WTC11 (cell line): Measurements from ENCODE around the gene TAX1BP3. TPM values are rescaled to one million over a fixed set of nuclear protein-coding genes. Genes with fewer than 3 reads are reported as not detected.

Experiments
- ATAC-seq: fragments of 200-7000 bp; cut with Tn5 transposase; 2 replicates; pipeline ENCODE4 v1.10.0; 2021; ENCODE audit warnings: mild to moderate bottlenecking, moderate library complexity
- CTCF ChIA-PET: fragments of 300-600 bp; sonication (Branson Sonifier 250); formaldehyde crosslinking; loops from one replicate; lab custom pipeline; 2021; ENCODE audit warnings: antibody characterized with exemption; lab: Charles Lee
- POLR2A ChIA-PET: fragments of 350-600 bp; sonication (Branson Sonifier 250); formaldehyde crosslinking; loops from one replicate; lab custom pipeline; 2021; ENCODE audit warnings: antibody characterized with exemption; lab: Charles Lee
- DNase-seq: peaks from one replicate; pipeline ENCODE4 v3.0.0; 2021; ENCODE audit warnings: low spot score
- H3K27ac Mint-ChIP-seq: 2 replicates; pipeline ENCODE4 v1.8.0; 2021; ENCODE audit warnings: mixed read lengths
- H3K27me3 Mint-ChIP-seq: 2 replicates; pipeline ENCODE4 v1.8.0; 2021; ENCODE audit warnings: low read depth, mild to moderate bottlenecking, moderate library complexity, mixed read lengths
- H3K36me3 Mint-ChIP-seq: 2 replicates; pipeline ENCODE4 v1.8.0; 2021; ENCODE audit warnings: mixed read lengths
- H3K4me1 Mint-ChIP-seq: 2 replicates; pipeline ENCODE4 v1.8.0; 2022; ENCODE audit warnings: mixed read lengths
- H3K4me3 Mint-ChIP-seq: 2 replicates; pipeline ENCODE4 v1.8.0; 2021; ENCODE audit warnings: mild to moderate bottlenecking, moderate library complexity, mixed read lengths
- H3K9me3 Mint-ChIP-seq: 2 replicates; pipeline ENCODE4 v1.8.0; 2021; ENCODE audit warnings: mixed read lengths
- FOXJ3 ChIP-seq: sonication (generic); formaldehyde crosslinking; IDR thresholded peaks from 2 replicates; pipeline ENCODE4 v1.9.0; 2021; ENCODE audit warnings: missing genetic modification reagents, mild to moderate bottlenecking, borderline replicate concordance
- NR2C2 ChIP-seq: sonication (generic); formaldehyde crosslinking; IDR thresholded peaks from 2 replicates; pipeline ENCODE4 v1.8.0; 2022; ENCODE audit warnings: mild to moderate bottlenecking, missing genetic modification reagents
- RORB ChIP-seq: fragments of 250-450 bp; sonication (Bioruptor Pico); IDR thresholded peaks from 2 replicates; pipeline ENCODE4 v1.9.0; 2021; ENCODE audit warnings: mild to moderate bottlenecking
- SMAD3 ChIP-seq: sonication (generic); formaldehyde crosslinking; IDR thresholded peaks from 2 replicates; pipeline ENCODE4 v1.8.0; 2022; ENCODE audit warnings: missing genetic modification reagents, mild to moderate bottlenecking, borderline replicate concordance
- SP1 ChIP-seq: sonication (generic); formaldehyde crosslinking; conservative IDR thresholded peaks from 2 replicates; pipeline ENCODE4 v1.8.1; 2022; ENCODE audit warnings: missing genetic modification reagents
- ZNF232 ChIP-seq: sonication (generic); formaldehyde crosslinking; IDR thresholded peaks from 2 replicates; pipeline ENCODE4 v1.8.0; 2022; ENCODE audit warnings: mild to moderate bottlenecking, missing genetic modification reagents
- ZNF423 ChIP-seq: fragments of 250-450 bp; sonication (Bioruptor Pico); IDR thresholded peaks from 2 replicates; pipeline ENCODE4 v2.1.2; 2022; ENCODE audit warnings: mild to moderate bottlenecking, moderate library complexity
- total RNA-seq: library from RNA; stranded (reverse); gene quantifications from 3 replicates; pipeline ENCODE4 v1.2.3, GENCODE V29; 2021
- TF ChIP-seq, protein P1 (sequence below): fragments of 250-450 bp; sonication (Bioruptor Pico); IDR thresholded peaks from 2 replicates; pipeline ENCODE4 v1.9.0; 2021; ENCODE audit warnings: mild to moderate bottlenecking
- TF ChIP-seq, protein P2 (sequence below): sonication (generic); formaldehyde crosslinking; IDR thresholded peaks from 2 replicates; pipeline ENCODE4 v1.8.0; 2023; ENCODE audit warnings: missing genetic modification reagents
- TF ChIP-seq, protein P3 (sequence below): sonication (generic); formaldehyde crosslinking; conservative IDR thresholded peaks from 2 replicates; pipeline ENCODE4 v1.8.1; 2023; ENCODE audit warnings: mild to moderate bottlenecking, low read depth, missing genetic modification reagents, moderate library complexity
- TF ChIP-seq, protein P4 (sequence below): sonication (generic); formaldehyde crosslinking; IDR thresholded peaks from 2 replicates; pipeline ENCODE4 v1.8.1; 2023; ENCODE audit warnings: mild to moderate bottlenecking, moderate library complexity, missing genetic modification reagents
- TF ChIP-seq, protein P5 (sequence below): sonication (generic); formaldehyde crosslinking; IDR thresholded peaks from 2 replicates; pipeline ENCODE4 v1.8.0; 2022; ENCODE audit warnings: missing genetic modification reagents
- TF ChIP-seq, protein P6 (sequence below): sonication (generic); formaldehyde crosslinking; IDR thresholded peaks from 2 replicates; pipeline ENCODE4 v1.8.0; 2022; ENCODE audit warnings: mild to moderate bottlenecking, missing genetic modification reagents

The TAX1BP3 gene
- total RNA-seq, 1 experiment from 2014 or later: 76.2 TPM

DNA sequence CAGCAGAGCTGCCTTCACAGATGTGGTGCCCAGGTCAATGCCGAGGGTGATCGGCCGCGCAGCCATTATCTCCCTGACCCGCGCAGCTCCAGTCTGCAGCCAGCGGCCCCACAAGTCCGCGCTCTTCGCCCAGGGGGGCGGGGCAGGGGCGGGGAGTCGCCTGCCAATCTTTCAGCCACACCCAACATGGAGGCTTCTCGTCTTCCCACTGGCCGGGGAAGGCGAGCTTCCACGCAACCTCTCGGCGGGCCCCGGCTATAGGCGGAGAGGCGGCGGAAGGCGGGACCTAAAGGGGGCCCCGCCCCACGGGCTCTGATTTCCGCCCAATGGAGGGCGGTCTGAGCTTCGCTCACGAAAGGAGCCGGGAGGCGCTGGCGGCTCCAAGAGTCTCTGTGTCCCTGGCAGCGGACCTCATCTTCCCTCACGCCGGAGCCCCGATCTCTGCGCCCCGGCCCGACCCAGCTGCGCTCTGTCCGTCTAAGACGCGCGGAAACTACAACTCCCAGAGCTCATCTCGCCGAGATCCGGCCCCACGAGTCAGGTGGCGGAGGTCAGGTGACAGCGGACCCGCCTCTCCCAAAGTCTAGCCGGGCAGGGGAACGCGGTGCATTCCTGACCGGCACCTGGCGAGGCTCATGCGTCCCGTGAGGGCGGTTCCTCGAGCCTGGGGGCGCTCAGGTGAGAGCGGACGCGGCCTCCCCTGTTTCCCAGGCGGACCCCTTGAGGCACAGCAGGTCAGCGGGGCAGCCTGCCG is 32.0 kb downstream of the TAX1BP3 start, which contains the start of the genes CTNS and SHPK (continued):
- TF ChIP-seq, protein P1, sequence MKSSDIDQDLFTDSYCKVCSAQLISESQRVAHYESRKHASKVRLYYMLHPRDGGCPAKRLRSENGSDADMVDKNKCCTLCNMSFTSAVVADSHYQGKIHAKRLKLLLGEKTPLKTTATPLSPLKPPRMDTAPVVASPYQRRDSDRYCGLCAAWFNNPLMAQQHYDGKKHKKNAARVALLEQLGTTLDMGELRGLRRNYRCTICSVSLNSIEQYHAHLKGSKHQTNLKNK: no peak
- TF ChIP-seq, protein P2, sequence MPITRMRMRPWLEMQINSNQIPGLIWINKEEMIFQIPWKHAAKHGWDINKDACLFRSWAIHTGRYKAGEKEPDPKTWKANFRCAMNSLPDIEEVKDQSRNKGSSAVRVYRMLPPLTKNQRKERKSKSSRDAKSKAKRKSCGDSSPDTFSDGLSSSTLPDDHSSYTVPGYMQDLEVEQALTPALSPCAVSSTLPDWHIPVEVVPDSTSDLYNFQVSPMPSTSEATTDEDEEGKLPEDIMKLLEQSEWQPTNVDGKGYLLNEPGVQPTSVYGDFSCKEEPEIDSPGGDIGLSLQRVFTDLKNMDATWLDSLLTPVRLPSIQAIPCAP (CRISPR knock-in tag): no peak
- no peak for TF ChIP-seq RORB (CRISPR knock-in tag)
- TF ChIP-seq, protein P3, sequence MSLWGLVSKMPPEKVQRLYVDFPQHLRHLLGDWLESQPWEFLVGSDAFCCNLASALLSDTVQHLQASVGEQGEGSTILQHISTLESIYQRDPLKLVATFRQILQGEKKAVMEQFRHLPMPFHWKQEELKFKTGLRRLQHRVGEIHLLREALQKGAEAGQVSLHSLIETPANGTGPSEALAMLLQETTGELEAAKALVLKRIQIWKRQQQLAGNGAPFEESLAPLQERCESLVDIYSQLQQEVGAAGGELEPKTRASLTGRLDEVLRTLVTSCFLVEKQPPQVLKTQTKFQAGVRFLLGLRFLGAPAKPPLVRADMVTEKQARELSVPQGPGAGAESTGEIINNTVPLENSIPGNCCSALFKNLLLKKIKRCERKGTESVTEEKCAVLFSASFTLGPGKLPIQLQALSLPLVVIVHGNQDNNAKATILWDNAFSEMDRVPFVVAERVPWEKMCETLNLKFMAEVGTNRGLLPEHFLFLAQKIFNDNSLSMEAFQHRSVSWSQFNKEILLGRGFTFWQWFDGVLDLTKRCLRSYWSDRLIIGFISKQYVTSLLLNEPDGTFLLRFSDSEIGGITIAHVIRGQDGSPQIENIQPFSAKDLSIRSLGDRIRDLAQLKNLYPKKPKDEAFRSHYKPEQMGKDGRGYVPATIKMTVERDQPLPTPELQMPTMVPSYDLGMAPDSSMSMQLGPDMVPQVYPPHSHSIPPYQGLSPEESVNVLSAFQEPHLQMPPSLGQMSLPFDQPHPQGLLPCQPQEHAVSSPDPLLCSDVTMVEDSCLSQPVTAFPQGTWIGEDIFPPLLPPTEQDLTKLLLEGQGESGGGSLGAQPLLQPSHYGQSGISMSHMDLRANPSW (CRISPR knock-in tag): no peak
- TF ChIP-seq SP1 (CRISPR knock-in tag): peak; percentile 68
- TF ChIP-seq, protein P4, sequence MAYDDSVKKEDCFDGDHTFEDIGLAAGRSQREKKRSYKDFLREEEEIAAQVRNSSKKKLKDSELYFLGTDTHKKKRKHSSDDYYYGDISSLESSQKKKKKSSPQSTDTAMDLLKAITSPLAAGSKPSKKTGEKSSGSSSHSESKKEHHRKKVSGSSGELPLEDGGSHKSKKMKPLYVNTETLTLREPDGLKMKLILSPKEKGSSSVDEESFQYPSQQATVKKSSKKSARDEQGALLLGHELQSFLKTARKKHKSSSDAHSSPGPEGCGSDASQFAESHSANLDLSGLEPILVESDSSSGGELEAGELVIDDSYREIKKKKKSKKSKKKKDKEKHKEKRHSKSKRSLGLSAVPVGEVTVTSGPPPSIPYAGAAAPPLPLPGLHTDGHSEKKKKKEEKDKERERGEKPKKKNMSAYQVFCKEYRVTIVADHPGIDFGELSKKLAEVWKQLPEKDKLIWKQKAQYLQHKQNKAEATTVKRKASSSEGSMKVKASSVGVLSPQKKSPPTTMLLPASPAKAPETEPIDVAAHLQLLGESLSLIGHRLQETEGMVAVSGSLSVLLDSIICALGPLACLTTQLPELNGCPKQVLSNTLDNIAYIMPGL (CRISPR knock-in tag): no peak; the same call in 1 of the 2 replicates
- TF ChIP-seq, protein P5, sequence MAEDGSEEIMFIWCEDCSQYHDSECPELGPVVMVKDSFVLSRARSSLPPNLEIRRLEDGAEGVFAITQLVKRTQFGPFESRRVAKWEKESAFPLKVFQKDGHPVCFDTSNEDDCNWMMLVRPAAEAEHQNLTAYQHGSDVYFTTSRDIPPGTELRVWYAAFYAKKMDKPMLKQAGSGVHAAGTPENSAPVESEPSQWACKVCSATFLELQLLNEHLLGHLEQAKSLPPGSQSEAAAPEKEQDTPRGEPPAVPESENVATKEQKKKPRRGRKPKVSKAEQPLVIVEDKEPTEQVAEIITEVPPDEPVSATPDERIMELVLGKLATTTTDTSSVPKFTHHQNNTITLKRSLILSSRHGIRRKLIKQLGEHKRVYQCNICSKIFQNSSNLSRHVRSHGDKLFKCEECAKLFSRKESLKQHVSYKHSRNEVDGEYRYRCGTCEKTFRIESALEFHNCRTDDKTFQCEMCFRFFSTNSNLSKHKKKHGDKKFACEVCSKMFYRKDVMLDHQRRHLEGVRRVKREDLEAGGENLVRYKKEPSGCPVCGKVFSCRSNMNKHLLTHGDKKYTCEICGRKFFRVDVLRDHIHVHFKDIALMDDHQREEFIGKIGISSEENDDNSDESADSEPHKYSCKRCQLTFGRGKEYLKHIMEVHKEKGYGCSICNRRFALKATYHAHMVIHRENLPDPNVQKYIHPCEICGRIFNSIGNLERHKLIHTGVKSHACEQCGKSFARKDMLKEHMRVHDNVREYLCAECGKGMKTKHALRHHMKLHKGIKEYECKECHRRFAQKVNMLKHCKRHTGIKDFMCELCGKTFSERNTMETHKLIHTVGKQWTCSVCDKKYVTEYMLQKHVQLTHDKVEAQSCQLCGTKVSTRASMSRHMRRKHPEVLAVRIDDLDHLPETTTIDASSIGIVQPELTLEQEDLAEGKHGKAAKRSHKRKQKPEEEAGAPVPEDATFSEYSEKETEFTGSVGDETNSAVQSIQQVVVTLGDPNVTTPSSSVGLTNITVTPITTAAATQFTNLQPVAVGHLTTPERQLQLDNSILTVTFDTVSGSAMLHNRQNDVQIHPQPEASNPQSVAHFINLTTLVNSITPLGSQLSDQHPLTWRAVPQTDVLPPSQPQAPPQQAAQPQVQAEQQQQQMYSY: no peak
- no peak for TF ChIP-seq NR2C2 (CRISPR knock-in tag)

DNA sequence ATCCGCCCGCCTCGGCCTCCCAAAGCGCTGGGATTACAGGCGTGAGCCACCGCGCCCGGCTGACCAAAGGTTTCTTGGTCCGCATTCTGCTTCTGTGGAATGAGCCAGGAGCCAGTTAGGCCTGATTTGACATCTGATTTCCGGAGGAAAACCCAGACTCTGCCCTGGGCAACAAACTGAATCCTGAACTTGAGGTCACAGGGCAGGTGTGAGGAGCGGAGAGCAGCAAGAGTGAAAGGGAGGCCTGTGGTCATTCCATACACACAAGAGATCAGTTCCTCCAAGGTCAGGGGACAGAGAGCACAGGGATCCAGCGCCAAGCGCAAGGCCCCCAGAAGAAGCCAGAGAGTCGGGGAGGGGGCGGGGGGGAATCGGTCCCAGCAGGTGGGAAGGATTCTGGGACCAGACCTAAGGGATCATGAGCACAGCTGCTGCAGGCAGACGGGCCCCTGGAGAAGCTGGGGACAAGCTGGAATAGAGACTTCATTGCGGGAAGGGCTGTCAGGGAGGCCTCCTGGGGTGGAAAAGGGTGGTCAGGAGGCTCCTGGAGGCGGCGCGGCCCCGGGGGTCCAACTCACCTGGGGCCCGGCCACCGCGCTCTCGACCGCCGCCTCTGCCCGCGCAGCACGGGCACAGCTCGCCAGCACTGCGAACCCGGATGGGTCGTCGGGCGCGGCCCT is 32.8 kb downstream of the TAX1BP3 start:
- DNase-seq (no peak), ATAC-seq (no peak)
- Mint-ChIP-seq H3K27ac (peak overlapping the region; percentile 41; the same call in 1 of the 2 replicates), H3K9me3 (no peaks in the 10 kb centered on the region), H3K4me1 (peaks cover 23% of the 10 kb centered on the region), H3K4me3 (peak overlapping the region; percentile 97), H3K36me3 (peaks cover 8% of the 10 kb centered on the region; the same call in 1 of the 2 replicates), H3K27me3 (no peaks in the 10 kb centered on the region)
- ChIA-PET CTCF (interaction anchor here (0.9 to 3.2 kb wide), 12 partner anchors 12 to 623 kb away, joined by 3 to 25 read pairs (median 7); partner anchors contain the start of gene NCBP3), POLR2A (interaction anchor here (0.7 to 1.4 kb wide), 6 partner anchors 9 to 901 kb away, joined by 3 to 4 read pairs (median 4); partner anchors contain the start of genes EMC6 and TAX1BP3)
- TF ChIP-seq, protein P6, sequence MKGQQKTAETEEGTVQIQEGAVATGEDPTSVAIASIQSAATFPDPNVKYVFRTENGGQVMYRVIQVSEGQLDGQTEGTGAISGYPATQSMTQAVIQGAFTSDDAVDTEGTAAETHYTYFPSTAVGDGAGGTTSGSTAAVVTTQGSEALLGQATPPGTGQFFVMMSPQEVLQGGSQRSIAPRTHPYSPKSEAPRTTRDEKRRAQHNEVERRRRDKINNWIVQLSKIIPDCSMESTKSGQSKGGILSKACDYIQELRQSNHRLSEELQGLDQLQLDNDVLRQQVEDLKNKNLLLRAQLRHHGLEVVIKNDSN (CRISPR knock-in tag): no peak
- TF ChIP-seq FOXJ3 (CRISPR knock-in tag) (no peak), ZNF423 (CRISPR knock-in tag) (peak; percentile 38; the same call in 1 of the 2 replicates), ZNF232 (CRISPR knock-in tag) (peak; percentile 82; the same call in 1 of the 2 replicates), SMAD3 (CRISPR knock-in tag) (0 out of 2 replicates have a peak, but pooled peaks have one; percentile 46)
- TF ChIP-seq, protein P4 (CRISPR knock-in tag): 0 out of 2 replicates have a peak, but pooled peaks have one; percentile 9
